T47D (cell line): Measurements from ENCODE around the gene OR13J1.

Experiments used
- DNase-seq, 2 experiments: peaks; one replicate each; pipeline versions ENCODE4 v3.0.0 to v3.0.0-alpha.2; 2011 to 2012; ENCODE audit warnings: low read depth in 1 of 2, low spot score in 1 of 2
- JUND ChIP-seq: IDR thresholded peaks from 2 replicates; pipeline ENCODE4 v1.6.1; 2012; ENCODE audit warnings: low read depth
- in situ Hi-C: cut with HindIII; loops from 2 replicates; pipeline ENCODE4 v1.10.0; 2016; ENCODE audit warnings: low sequenced_read_pairs, low pct_unique_long_range_greater_than_20kb

Gene OR13J1

GRCh38 chr9:35845824-35846771, 24.1 kb downstream of the OR13J1 start:
- in situ Hi-C loops, result no loop called here
- DNase-seq, result no peak
- TF ChIP-seq JUND, result no peak

DNA sequence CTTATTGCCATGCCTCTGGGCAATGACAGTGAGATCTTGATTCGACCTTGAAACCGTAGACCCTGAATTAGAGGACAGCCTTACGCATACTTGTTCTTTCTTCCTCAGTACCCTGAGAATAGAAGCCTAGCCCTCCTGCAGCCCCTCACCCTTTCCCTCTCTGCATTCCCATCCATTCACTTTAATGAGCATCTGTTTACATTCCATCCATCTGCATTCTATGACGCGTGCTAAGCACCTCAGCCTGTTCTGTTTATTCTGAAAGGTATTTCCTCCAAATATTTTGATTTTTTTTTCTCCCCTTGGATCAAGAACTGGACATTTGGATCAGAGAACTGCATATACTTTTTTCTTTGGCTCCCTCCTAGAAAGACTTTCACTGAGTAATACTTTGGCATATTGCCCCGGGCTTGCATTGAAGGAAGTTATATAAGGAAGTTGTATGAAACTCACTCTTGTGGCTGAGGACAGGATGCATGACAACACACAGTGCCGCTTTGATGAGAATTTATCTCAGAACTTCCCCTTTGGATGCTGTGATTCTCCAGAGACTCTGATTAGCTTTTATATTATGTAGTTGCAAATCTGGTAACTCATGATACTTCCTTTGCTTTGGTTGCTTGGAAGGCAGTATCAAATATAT, 25.5 kb downstream of the OR13J1 start:
- in situ Hi-C loops, result no loop called here
- DNase-seq, result peak; percentile 67 to 74
- TF ChIP-seq JUND, result no peak

GRCh38 chr9:35842795-35843194, 27.4 kb downstream of the OR13J1 start:
- DNase-seq, result no peak
- in situ Hi-C loops, result no loop called here
- TF ChIP-seq JUND, result no peak

DNA sequence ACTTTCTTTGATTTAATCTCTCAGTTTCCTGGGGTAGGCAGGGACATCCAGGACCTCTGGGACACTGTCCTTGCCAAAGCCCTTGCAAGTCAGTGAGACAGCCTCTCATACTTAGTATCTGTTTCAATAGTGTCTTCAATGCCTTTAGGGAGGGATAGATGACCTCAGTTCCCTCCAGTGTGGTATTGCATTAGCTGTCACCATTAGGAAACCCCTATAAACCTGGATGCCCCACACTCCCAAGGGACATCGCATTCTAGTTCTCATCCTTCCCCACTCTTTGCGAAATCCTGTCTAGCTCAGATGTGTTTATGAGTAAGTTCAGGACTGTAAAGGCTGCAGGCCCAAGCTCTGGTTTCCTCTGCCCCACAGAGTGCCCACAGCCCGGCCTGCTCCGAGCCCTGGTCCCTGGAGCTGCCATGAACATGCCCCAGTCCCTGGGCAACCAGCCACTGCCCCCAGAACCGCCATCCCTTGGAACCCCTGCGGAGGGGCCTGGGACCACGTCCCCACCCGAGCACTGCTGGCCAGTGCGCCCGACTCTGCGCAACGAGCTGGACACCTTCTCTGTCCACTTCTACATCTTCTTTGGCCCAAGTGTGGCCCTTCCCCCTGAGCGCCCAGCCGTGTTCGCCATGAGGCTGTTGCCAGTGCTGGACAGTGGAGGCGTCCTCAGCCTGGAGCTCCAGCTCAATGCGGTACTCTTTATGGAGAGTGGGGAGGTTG, 28.0 kb downstream of the OR13J1 start:
- DNase-seq, result no peak
- in situ Hi-C loops, result no loop called here
- no peak for TF ChIP-seq JUND

- DNase-seq, result no peak
- TF ChIP-seq JUND, result no peak
- in situ Hi-C loops, result no loop called here
These were observed 28.6 kb downstream of the OR13J1 start for GRCh38 chr9:35841645-35841900.

- TF ChIP-seq JUND, result no peak
- in situ Hi-C loops, result no loop called here
- DNase-seq, result no peak
These were observed 29.1 kb downstream of the OR13J1 start for GRCh38 chr9:35840881-35841644.

DNA sequence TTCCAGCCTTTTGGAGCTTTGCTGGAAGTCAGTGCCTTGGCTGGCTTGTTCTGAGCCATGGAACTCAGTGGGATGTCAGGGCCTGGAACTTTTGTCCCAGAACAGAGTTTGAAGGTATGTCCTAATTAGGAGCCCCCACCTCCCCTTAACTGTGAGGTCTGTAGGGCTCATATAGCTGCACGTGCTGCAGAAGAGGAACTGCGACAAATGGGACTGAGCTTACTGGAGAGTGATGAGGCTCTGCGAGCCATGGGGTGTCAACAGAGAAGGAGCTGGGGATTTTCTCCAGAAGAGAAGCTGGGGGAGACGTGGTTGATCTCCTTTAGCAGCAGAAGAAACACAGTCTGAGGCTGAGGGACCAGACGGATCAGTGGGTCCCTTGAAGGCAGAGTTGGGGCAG, 30.3 kb downstream of the OR13J1 start:
- no peak for TF ChIP-seq JUND
- in situ Hi-C loops, result no loop called here
- DNase-seq, result no peak

GRCh38 chr9:35836595-35836994, 33.6 kb downstream of the OR13J1 start:
- no peak for DNase-seq
- in situ Hi-C loops, result no loop called here
- no peak for TF ChIP-seq JUND

DNA sequence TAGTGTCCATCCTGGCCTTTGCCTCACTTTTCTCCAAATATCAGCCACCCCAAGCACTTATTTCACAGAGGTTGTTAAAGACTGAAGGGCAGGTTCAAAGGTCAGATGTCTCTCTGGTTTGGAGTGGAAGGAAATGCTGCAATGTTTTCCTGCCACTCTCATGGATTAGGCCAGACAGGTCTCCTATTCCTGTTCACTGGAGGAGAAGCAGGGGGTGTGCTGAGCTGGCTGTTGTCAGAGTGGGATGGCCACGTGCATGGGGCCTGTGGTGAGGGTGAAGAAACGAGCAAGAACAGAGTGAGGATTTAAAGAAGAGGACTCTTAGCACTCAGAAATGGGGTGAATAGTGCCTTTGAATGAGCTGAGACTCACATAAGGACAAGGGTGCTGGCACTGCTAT, 34.4 kb downstream of the OR13J1 start:
- TF ChIP-seq JUND, result no peak
- in situ Hi-C loops, result no loop called here
- no peak for DNase-seq

GRCh38 chr9:35835216-35835632, 35.0 kb downstream of the OR13J1 start:
- in situ Hi-C loops, result no loop called here
- no peak for TF ChIP-seq JUND
- DNase-seq, result peak in 1 of 2 experiments; percentile 37

DNA sequence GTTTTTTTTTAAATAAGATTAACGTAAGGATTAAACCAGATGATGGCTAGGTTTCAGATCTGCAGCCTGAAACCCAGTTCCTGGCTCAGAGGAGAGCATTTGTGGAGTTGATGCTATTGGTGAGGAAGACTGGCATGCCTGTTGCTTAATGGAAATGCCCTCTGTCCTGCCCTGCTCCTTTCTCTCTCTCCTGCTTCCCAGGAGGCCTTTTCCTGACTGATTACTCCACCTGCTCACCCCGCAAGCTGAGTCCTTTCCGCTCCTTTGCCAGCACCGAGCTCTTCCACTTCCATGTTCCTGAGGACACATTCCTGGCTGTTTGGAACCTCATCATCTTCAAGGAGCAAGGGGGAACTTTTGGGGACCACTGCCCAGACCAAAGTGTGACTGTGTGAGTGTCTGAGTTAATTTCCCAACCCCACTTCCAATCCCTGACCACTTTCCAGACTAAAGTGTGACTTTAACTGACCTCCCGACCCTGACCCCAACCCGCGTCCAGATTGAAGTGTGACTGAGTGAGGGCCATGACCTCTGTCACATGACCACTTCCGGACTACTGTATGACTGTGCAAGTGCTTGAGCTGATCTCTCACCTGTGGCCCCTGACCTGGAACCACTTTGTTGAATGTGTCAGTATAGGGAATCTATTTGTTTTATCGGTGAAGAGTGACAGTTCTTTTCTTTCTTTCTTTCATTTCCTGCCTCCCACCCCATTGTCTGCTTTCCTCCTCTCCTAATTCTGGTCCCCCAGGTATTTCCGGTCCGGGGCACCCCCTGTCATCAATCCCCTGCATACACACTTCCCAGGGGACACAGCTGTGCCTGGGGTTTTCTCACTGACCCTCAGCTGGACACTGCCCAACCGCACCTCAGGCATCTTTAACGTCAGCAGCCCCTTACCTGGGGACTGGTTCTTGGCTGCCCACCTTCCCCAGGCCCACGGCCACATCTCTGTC, 35.7 kb downstream of the OR13J1 start:
- TF ChIP-seq JUND, result no peak
- in situ Hi-C loops, result no loop called here
- DNase-seq, result no peak
